Testis (tissue), 2 donors: Measurements from ENCODE around the gene NRCAM.

Source experiments
- CTCF ChIP-seq, 3 experiments: fragments of 450-650 bp in 2 of 3; fragments of 200-600 bp in 1 of 3; sonication (generic) in 1 of 3; IDR thresholded peaks; one replicate each; pipeline ENCODE4 v1.5.1; 2016 to 2019; ENCODE audit warnings: antibody characterized with exemption in 3 of 3, mild to moderate bottlenecking in 2 of 3, moderate library complexity in 1 of 3
- POLR2A ChIP-seq: fragments of 450-650 bp; IDR thresholded peaks from one replicate; pipeline ENCODE4 v1.6.1; 2017; ENCODE audit warnings: antibody characterized with exemption, mild to moderate bottlenecking, moderate library complexity

- no peak for TF ChIP-seq CTCF (IDR thresholded peaks at IDR 0.05)
- TF ChIP-seq POLR2A, result no peak
Measured at GRCh38 chr7:108406222-108406890, 49.9 kb downstream of the NRCAM start.
